OCI-LY1 (cell line): Measurements from ENCODE around the gene DPEP2NB.

Experiments
- H2AFZ ChIP-seq: fragments of 200-600 bp; sonication (generic), shearing (Covaris generic); 2 replicates; pipeline ENCODE4 v1.6.0; 2014; ENCODE audit warnings: antibody characterized with exemption, mild to moderate bottlenecking, low read length
- H3F3A ChIP-seq: fragments of 200-600 bp; sonication (generic), shearing (Covaris generic); 2 replicates; pipeline ENCODE4 v1.6.0; 2014; ENCODE audit warnings: mild to moderate bottlenecking, antibody characterized with exemption, low read length, moderate library complexity; ENCODE audit not compliant: insufficient read depth
- H3K27ac ChIP-seq: fragments of 200-600 bp; sonication (generic); 2 replicates; pipeline ENCODE4 v1.5.1; 2014; ENCODE audit warnings: low read length, mixed run types, mild to moderate bottlenecking, low read depth; ENCODE audit not compliant: poor library complexity, severe bottlenecking
- H3K27me3 ChIP-seq: fragments of 200-600 bp; sonication (generic); 2 replicates; pipeline ENCODE4 v1.6.0; 2014; ENCODE audit warnings: antibody characterized with exemption, mild to moderate bottlenecking, low read length, moderate library complexity; ENCODE audit not compliant: insufficient read depth
- H3K36me3 ChIP-seq: fragments of 200-600 bp; sonication (generic); 2 replicates; pipeline ENCODE4 v1.6.1; 2014; ENCODE audit warnings: mild to moderate bottlenecking, antibody characterized with exemption, low read length, moderate library complexity, mixed read lengths; ENCODE audit not compliant: insufficient read depth
- H3K4me1 ChIP-seq: fragments of 200-600 bp; sonication (generic); 2 replicates; pipeline ENCODE4 v1.5.1; 2014; ENCODE audit warnings: mild to moderate bottlenecking, low read length, moderate library complexity; ENCODE audit not compliant: insufficient read depth, severe bottlenecking
- H3K4me2 ChIP-seq: fragments of 200-600 bp; sonication (generic), shearing (Covaris generic); 2 replicates; pipeline ENCODE4 v1.6.1; 2014; ENCODE audit warnings: low read length
- H3K4me3 ChIP-seq: fragments of 200-600 bp; sonication (generic); 2 replicates; pipeline ENCODE4 v1.5.1; 2014; ENCODE audit warnings: low read length, low read depth, mild to moderate bottlenecking, mixed read lengths; ENCODE audit not compliant: poor library complexity, severe bottlenecking
- H3K79me2 ChIP-seq: fragments of 200-600 bp; shearing (Covaris generic); 2 replicates; pipeline ENCODE4 v1.6.1; 2016; ENCODE audit warnings: mixed run types, low read length, mixed read lengths; ENCODE audit not compliant: insufficient read depth
- H3K9ac ChIP-seq: fragments of 200-600 bp; sonication (generic), shearing (Covaris generic); 2 replicates; pipeline ENCODE4 v1.6.1; 2014; ENCODE audit warnings: mild to moderate bottlenecking, low read length, mixed read lengths
- H3K9me2 ChIP-seq: fragments of 200-600 bp; sonication (generic), shearing (Covaris generic); 2 replicates; pipeline ENCODE4 v1.6.1; 2014; ENCODE audit warnings: low read depth, mild to moderate bottlenecking, low read length, mixed read lengths
- H3K9me3 ChIP-seq: fragments of 200-600 bp; shearing (Covaris generic); 2 replicates; pipeline ENCODE4 v1.6.1; 2014; ENCODE audit warnings: low read length, mixed read lengths
- H4K20me1 ChIP-seq: fragments of 200-600 bp; sonication (generic), shearing (Covaris generic); 2 replicates; pipeline ENCODE4 v1.6.0; 2016; ENCODE audit warnings: mild to moderate bottlenecking, low read length; ENCODE audit not compliant: insufficient read depth
- CTCF ChIP-seq: fragments of 200-600 bp; sonication (generic), shearing (Covaris generic); IDR thresholded peaks from 2 replicates; pipeline ENCODE4 v1.5.1; 2017; ENCODE audit warnings: mild to moderate bottlenecking, antibody characterized with exemption, low read length, moderate library complexity, mixed read lengths
- EZH2 ChIP-seq: fragments of 200-600 bp; sonication (generic), shearing (Covaris generic); IDR thresholded peaks from 2 replicates; pipeline ENCODE4 v1.8.0; 2017; ENCODE audit warnings: borderline replicate concordance, mixed run types, mild to moderate bottlenecking, antibody characterized with exemption, low read length, moderate library complexity, mixed read lengths

Gene DPEP2NB

GRCh38 chr16:67992661-67993206 is 23.0 kb downstream of the DPEP2NB start:
- Histone ChIP-seq H3K9me2 (no peaks in the 10 kb centered on the region), H3K36me3 (no peaks in the 10 kb centered on the region), H3K4me2 (peak overlapping the region; percentile 64), H3K9me3 (no peaks in the 10 kb centered on the region), H3F3A (no peaks in the 10 kb centered on the region), H4K20me1 (no peaks in the 10 kb centered on the region), H3K27me3 (no peaks in the 10 kb centered on the region), H3K27ac (no peak overlapping the region), H3K4me1 (peaks cover 15% of the 10 kb centered on the region), H2AFZ (no peak overlapping the region), H3K9ac (peak overlapping the region; percentile 20; the same call in 1 of the 2 replicates), H3K79me2 (no peaks in the 10 kb centered on the region), H3K4me3 (peak overlapping the region; percentile 44)
- TF ChIP-seq CTCF = no peak
- TF ChIP-seq EZH2 = no peak

GRCh38 chr16:67990018-67990386 is 25.7 kb downstream of the DPEP2NB start:
- Histone ChIP-seq H3K9me2 (no peaks in the 10 kb centered on the region), H3K9me3 (no peaks in the 10 kb centered on the region), H3K79me2 (no peaks in the 10 kb centered on the region), H3K27ac (no peak overlapping the region), H3K4me1 (peaks cover 16% of the 10 kb centered on the region), H3K4me3 (no peak overlapping the region), H3F3A (no peaks in the 10 kb centered on the region), H4K20me1 (no peaks in the 10 kb centered on the region), H3K4me2 (no peak overlapping the region), H3K27me3 (no peaks in the 10 kb centered on the region), H2AFZ (no peak overlapping the region), H3K36me3 (no peaks in the 10 kb centered on the region), H3K9ac (no peak overlapping the region)
- TF ChIP-seq CTCF = no peak

GRCh38 chr16:67989322-67990017 is 26.2 kb downstream of the DPEP2NB start:
- Histone ChIP-seq H3K4me3 (no peak overlapping the region), H3K9ac (no peak overlapping the region), H3K9me3 (no peaks in the 10 kb centered on the region), H3K36me3 (no peaks in the 10 kb centered on the region), H3K79me2 (no peaks in the 10 kb centered on the region), H3K27me3 (no peaks in the 10 kb centered on the region), H3K27ac (no peak overlapping the region), H2AFZ (no peak overlapping the region), H4K20me1 (no peaks in the 10 kb centered on the region), H3K9me2 (no peaks in the 10 kb centered on the region), H3F3A (no peaks in the 10 kb centered on the region), H3K4me2 (no peak overlapping the region), H3K4me1 (peaks cover 21% of the 10 kb centered on the region)
- TF ChIP-seq CTCF (no peak), EZH2 (no peak)
